ENCODE results near the gene TNFRSF18. TPM values are rescaled to one million over a fixed set of nuclear protein-coding genes. Genes with fewer than 3 reads are reported as not detected.

Gene TNFRSF18
- total and polyA plus RNA-seq, 10 of the 15 experiments (the other 5 are each of a cell fraction or from before 2014, with no cell fraction given) = 0.18 to 7.5 (median 1.5) TPM; not detected in 1

DNA sequence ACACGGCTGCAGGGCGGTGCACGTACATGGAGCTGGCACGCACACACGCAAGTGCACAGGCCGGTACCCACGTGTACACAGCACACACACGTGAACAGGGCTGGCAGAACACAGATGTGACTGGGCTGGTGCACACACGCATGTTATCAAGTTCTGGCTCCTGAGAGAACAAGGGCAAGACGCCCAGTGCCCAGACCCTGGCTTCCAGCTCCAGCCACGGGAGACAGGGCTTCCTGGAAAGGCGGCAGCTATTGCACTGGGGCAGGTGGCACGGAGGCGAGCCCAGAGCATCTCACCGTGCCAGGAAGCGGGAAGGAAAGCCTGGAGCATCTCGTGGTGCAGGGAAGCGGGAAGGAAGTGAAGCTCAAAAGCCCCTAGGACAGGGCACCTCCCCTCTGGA, 19.5 kb upstream of the TNFRSF18 start (continued):
- no peak for TF ChIP-seq POLR2AphosphoS2 (IDR thresholded peaks at IDR 0.05; ENCODE audit: low read depth, low read length)
- no peak for TF ChIP-seq DPF2 (IDR thresholded peaks at IDR 0.05)
- TF ChIP-seq JUNB (IDR thresholded peaks at IDR 0.05) = no peak
- TF ChIP-seq ATF7 (IDR thresholded peaks at IDR 0.05; ENCODE audit: low read depth) = no peak
- no peak for TF ChIP-seq STAT1 (conservative IDR thresholded peaks at IDR 0.05)

DNA sequence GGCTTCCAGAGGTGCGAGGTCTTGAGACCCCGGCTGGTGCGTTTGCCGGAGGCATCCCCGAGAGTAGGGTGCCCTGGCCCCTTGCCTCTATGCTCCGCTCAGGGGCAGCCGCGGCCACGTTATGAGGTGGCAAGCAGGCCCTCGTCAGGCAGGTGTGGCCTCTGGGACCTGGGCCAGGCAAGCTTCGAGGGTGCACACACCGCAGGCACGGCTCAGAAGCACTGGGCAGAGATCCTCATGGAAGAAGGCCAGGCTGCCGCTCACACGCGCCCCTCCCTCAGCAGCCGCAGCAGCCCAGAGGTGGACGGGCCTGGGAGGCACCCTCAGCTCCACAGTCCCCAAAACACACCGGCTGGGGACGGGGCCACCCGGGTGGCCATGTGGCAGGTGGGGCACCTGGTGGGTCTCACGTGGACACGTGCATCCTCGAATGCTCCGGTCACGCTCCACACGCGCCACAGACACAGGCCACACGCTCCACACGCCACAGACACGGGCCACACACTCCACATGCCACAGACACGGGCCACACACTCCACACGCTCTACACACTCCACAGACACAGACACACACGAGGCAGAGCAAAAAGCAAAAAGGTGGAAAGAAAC, 18.9 kb upstream of the TNFRSF18 start:
- H3K4me3 ChIP-seq = no peak overlapping the region
- CTCF ChIA-PET = no interaction called here
- H3K36me3 ChIP-seq (ENCODE audit: control insufficient read depth in 2 of 2, insufficient read depth in 2 of 2, low read length in 1 of 2) = peaks cover 10 to 44% of the 10 kb centered on the region in 2 experiments; a peak in 3 of 4 replicates
- peaks cover 28% of the 10 kb centered on the region for H3K79me2 ChIP-seq (ENCODE audit: control insufficient read depth, insufficient read depth, low read length)
- no peaks in the 10 kb centered on the region for H3K9me3 ChIP-seq (replicated peaks; ENCODE audit: control insufficient read depth, insufficient read depth, low read length)
- RAD21 ChIA-PET (ENCODE audit: unreplicated experiment) = no interaction called here
- DNase-seq (ENCODE audit: low read depth, low spot score) = no peak
- in situ Hi-C loops (cut with MboI) (no loop called here), intact Hi-C loops (cut with micrococcal nuclease; ENCODE audit: unreplicated experiment) (no loop called here)
- H4K20me1 ChIP-seq (ENCODE audit: control insufficient read depth, insufficient read depth) = no peaks in the 10 kb centered on the region
- BruUV-seq (replicated peaks) = no TSS peak
- no peaks in the 10 kb centered on the region for H3K27me3 ChIP-seq (replicated peaks in 1 of 2; ENCODE audit: control insufficient read depth in 2 of 2, insufficient read depth in 2 of 2, low read length in 1 of 2)
- POLR2A ChIA-PET = interaction anchor here (0.5 kb wide), 1 partner anchor 39 kb away, joined by 3 read pairs; no protein-coding TSS in a partner anchor
- 97% methylated on average over 29 of the region's 34 CpGs for WGBS (ENCODE audit: insufficient coverage, insufficient replicate concordance, low lambda C conversion rate, missing lambda C conversion rate)
- no peak overlapping the region for H3K27ac ChIP-seq (ENCODE audit: control insufficient read depth, insufficient read depth)
- H2AFZ ChIP-seq (ENCODE audit: control insufficient read depth, low read depth, low read length) = no peak overlapping the region
- FAIRE-seq = no peak
- no peak overlapping the region for H3K9ac ChIP-seq (ENCODE audit: control insufficient read depth, insufficient read depth, low read length)
- no peak overlapping the region for H3K4me2 ChIP-seq (ENCODE audit: control insufficient read depth, insufficient read depth)
- no peak for ATAC-seq
- H3K4me1 ChIP-seq (ENCODE audit: control insufficient read depth, insufficient read depth, low read length) = peaks cover 4% of the 10 kb centered on the region
- SMC1A ChIA-PET (ENCODE audit: uncharacterized antibody, unreplicated experiment) = no interaction called here
- TF ChIP-seq CHD2 (IDR thresholded peaks at IDR 0.05; ENCODE audit: borderline replicate concordance, low read depth, low read length) (no peak), ZSCAN29 (IDR thresholded peaks at IDR 0.05) (no peak), CUX1 (IDR thresholded peaks at IDR 0.05; ENCODE audit: insufficient replicate concordance, low read depth, low read length) (no peak), SP1 (IDR thresholded peaks at IDR 0.05; ENCODE audit: low read depth, low read length) (no peak), NFIC (IDR thresholded peaks at IDR 0.05; ENCODE audit: low read depth, low read length) (no peak), IRF3 (IDR thresholded peaks at IDR 0.05) (no peak), HCFC1 (IDR thresholded peaks at IDR 0.05; ENCODE audit: low read length) (no peak), NFXL1 (IDR thresholded peaks at IDR 0.05; ENCODE audit: borderline replicate concordance) (no peak), SMAD1 (IDR thresholded peaks at IDR 0.05; ENCODE audit: low read depth, partially characterized antibody) (no peak), HDAC6 (IDR thresholded peaks at IDR 0.05; ENCODE audit: unreplicated experiment) (no peak)
